Ammon's horn (tissue), 1 donor: Measurements from ENCODE around the gene IFT57.
"Not testable (repeated sequence)": the region's sequence is repeated elsewhere in the genome, so short reads cannot be mapped to it uniquely, and the experiment has no call there.

ENCODE experiments used
- DNase-seq: peaks from one replicate; pipeline ENCODE4 v3.0.0-alpha.2; 2016; ENCODE audit warnings: low spot score

The IFT57 gene

DNA sequence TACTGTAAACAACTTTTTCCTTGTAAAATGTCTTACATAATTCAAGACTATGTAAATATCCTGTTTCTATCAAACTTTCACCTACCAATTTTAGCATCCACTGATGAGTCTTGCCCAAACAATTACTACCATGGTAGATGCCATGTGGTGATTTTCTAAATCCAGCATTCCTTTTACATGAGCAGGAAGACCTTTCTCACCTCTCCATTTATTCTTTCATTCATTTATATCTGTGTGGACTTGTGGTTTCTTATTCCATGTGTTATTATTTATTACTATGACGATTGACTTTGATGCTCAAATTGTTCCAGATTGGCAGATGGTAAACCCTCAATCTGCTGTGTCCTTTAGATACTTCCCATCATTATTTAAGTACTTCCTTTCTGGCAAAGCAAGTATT is 62.4 kb downstream of the IFT57 start:
- DNase-seq: no peak

DNA sequence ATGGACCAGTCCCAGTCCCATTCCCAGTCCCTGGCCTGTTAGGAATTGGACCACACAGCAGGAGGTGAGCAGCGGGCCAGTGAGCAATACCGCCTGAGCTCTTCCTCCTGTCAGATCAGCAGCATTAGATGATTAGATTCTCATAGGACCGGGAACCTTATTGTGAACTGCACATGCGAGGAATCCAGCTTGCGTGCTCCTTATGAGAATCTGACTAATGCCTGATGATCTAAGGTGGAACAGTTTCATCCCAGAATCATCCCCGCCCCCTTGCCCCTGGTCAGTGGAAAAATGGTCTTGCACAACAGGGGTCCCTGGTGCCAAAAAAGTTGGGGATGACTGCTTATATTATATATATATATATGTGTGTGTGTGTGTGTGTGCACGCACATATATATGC is 63.1 kb downstream of the IFT57 start:
- DNase-seq: no peak

DNA sequence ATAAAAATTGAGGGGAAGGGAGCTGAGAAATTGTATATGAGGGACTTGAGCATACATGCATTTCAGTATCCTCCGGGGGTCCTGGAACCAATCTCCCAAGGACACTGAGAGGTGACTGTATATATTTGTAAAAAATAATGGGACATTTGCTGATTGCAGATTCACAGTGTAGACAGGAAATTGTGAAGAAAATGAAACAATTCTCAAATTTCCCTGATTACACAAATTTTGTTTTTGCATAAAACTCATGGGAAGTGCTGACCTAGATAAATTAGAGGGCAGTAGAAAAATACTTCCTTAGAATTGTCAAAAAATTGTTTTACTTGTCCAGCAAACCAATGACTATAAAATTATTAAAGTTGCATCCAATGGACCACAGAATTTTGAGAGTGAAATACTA is 64.0 kb downstream of the IFT57 start:
- no peak for DNase-seq

DNA sequence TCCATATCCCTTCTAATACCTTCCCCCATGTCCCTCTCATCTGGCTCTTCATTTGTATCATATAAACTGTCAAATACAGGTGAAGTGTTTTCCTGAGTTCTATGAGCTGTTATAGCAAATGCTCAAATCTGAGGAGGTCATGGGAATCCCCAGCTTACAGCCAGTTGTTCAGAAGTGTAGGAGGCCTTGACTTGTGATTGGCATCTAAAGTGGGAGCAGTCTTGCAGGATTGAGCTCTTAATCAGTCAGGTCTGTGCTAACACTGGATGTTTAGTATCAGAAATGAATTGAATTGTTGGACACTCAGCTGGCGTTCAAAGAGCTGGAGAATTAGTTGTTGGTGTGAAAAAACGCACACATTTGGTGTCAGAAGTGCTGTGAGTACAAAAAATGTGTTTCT is 65.0 kb downstream of the IFT57 start:
- no peak for DNase-seq

DNA sequence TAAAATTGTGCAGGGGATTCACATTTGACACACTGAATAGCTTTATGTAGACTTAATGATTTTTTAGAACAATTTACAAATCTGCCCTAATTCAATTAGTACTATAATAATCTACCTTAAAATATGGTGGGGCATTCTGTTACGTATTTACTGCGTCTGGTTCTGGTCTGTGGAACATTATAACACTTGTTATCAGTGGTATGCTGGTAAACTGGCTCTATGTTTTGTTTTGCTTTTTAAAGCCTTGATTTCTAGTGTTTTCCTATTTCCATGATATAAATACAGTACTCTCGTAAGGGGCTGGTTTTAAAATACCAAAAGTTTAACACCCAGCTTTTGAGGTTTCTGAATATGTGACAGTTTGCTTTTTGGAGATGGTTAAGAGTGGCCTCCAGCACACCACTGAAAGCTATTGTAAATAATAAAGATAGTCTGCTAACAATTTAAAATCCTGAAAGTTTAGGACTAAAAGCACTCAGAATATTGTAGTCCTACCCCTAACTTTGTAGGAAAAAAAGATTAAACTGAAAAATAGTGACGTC is 65.8 kb downstream of the IFT57 start:
- no peak for DNase-seq

DNA sequence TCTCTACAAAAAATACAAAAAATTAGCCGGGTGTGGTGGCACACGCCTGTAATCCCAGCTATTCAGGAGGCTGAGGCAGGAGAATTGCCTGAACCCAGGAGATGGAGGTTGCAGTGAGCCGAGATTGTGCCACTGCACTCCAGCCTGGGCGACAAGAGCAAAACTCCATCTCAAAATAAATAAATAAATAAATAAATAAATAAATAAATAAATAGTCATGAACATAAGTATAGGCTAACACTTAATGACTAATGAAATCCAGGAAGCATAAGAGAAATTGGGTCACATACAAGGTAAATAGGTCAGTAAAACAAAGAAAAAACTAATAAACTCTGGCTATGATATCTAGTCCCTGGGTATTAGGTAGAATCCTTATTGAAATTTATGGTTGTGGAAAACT is 66.6 kb downstream of the IFT57 start:
- not testable (repeated sequence) for DNase-seq

DNA sequence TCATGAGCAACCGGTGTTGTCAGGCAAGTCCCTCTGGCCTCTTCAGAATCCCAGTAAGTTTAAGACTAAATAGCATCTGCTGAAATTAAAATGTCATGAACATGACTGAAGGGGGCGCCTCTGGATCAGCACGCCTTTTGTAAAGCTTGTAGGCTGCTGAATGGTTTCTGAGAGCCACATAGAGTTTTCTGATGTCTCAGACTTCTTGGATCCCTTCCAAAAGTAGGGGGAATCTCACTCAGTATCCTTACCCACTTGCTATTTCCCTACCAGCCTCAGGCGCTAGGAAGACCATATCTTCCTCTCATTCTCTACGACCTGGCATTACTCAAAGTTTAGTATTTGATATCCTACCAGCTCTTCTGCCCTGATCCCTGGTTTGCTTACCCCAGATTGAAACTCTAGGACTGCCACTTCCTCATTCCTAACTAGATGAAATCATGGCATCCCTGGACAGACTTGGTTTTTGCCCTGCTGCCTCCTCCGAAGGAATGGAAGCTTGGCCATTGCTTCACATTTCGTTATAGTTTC is 68.7 kb downstream of the IFT57 start:
- DNase-seq: no peak

DNA sequence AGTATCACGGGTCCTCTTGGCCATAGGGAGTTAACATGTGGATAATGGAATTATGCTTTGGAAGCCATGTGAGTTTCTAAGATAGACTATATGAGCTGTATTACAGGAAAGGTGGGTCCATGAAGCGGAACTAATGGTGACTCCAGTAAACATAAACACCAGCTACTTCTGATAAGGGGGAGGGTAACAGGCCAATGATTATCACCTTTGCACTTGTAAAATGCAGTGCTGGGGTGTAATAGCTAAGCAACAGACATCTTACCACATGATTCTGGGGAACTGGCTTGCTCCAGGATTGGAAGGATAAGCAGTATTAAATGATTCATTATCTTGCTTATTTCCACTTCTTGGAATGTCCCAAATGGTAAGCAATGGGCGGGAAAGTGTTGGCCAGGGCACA is 70.0 kb downstream of the IFT57 start:
- no peak for DNase-seq

DNA sequence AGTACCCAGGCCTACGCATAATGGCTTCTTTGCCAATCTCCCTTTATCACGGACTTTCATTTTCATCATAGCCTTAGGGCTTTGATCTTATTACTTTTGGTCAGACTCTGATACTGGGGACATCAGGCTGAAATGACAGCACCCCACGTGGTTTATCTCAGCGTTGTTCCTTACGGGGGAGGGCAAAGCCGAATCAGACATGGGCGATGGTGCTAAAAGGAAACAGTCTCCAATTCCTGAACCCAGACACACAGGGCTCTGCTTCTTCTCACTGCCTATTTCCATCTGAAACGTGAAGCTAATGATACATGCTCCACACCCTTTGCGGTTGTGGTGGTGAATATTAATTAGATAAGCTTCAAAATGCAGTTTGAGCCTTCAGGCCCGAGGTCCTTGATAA is 72.0 kb downstream of the IFT57 start:
- no peak for DNase-seq

DNA sequence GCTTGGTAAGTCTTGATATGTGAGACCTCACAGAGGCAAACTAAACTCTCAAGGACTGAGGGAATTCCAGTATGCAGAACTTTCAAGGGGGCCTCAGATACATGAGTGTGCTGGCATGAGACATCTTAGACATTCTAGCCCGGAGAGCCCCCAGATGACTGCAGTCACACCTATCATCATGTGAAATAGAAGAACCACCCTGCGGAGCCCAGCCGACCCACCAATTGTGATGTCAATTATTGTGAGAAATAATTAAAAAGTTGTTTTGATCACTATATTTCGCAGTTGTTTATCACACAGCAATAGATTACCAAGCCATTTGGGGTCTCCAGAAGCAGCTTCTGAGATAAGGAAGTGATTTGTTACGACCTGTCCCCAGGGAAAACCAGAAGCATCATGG is 76.1 kb downstream of the IFT57 start:
- DNase-seq: no peak

DNA sequence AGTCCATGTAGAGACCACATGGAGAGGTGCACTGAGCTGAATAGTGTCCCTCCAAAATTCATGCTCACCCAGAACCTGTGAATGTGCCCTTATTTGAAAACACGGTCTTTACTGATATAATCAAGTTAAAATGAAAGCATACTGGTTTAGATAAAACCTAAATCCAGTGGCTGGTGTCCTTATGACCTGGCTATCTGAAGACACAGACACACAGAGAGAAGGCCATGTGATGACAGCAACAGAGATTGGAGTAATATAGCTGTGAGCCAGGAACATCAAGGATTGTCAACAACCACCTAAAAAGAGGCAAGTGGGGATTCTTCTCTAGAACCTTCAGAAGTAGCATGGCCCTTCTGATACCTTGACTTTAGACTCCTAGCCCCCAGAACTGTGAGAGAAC is 76.6 kb downstream of the IFT57 start:
- DNase-seq: no peak

DNA sequence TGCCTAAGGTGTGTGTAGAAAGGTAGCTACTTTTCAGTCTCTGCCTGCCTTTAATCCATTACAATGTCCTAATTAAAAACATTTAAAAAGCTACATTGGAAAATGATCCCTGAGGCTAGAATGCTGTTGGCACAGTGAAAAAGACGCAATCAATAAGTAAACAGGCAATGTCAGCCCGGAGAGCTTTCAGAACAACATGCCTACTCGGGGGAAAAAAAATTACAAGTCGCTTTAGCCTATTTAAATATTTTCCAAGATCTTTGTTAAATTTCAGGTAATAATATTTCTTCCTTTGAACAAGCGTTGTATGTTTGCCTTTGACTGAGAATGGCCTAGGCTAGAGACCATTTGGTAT is 84.8 kb downstream of the IFT57 start:
- no peak for DNase-seq

DNA sequence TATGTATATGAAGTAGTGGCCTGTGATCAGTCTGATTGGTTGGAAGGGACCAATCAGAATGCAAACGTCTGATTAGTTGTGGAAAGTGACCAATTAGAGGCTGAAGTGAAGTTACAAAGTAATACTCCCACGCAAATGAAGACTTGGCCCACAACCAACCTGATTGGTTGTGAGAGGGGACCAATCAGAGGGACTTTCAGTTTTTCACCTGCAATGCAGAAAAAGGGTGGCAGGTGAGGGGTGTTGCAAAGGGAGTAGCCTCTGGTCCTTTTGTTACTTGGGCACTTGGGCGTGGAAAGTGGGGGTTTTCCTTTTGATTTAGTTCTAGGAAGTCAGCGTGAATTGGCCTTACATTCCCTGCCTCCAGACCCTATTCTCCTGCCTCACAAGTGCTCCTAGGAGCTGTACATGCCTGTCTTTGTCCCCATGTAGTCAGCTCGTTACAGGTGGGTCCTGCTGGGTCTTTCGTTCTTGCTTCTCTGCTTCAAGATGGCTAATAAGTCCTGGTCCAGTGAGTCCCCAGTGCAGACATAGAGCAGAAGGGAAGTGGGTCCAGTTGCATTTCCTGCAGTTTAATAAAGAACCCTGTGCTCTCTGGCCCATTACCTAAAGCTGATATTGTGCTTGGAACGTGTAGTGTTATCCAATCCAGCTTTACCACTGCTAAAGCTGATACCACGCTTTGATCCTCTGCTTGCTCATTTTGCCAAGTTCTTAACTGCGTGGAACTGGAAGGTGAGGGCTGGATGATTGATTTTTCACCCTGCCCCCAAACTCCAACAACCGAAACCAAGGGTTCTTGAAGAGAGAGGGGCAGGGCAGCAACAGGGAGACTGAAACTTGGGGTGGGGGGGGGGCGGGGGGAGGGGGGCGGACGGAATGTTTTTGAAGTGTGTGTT is 85.4 kb downstream of the IFT57 start:
- DNase-seq: no peak

DNA sequence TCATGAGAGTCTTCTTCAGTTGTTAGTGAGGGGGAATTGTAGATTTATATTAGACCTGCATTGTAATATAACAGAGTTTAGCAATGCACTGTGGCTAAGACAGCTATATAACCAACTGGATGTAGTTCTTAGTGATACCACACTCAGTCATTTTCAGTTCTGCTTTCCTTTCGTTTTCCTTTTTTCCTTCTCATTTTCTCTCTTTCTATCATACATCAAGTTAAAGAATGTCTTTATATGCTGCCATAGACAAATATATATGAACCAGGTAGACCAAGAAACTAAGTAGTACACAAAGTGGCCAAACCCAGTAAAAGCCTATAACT is 87.7 kb downstream of the IFT57 start:
- no peak for DNase-seq

DNA sequence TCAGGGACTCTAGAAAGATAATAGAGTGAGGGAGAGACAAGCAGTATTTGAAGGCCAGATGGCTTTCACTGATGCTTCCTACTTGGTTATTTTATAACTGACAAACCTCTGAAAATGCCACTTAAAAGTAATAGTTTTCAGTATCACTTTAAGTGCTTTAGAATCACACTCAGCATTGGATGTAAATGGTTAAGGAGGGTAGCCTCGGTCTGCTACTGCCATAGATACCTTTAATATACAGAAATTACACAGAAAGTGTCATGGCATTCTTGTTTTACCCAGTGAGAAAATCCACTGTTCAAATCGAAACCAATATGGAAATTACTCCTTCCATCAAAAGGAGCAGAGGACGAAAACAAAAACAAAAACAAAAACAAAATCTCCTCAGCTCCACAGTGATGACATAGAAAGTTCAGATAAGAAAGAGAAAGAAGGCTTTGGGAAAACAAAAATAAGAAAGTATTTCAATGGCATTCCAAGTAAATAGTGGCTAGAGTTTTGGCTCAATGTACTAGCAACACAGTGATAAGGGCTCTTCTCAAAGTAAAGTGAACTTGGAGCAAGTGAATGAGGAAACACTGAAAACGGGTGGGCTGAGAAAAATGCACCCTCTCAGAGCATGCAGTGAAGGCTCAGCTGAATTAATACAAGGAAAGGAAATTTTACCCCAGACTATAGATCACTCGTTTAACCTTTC is 88.2 kb downstream of the IFT57 start:
- no peak for DNase-seq

DNA sequence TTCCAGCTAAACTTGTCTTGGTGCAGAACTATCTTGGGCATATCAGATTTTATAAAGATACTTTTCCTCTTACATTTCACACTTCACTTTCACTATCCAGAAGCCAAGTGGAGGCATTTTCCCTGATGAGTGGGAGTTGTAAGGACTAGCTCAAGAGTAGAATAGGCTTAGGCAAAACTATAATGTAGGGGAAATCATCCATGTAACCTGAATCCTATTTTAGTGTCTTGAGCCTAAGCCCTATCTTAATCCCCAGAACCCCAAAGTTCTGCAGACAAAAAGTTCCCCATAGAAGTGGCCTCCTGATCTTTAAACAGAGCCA is 89.2 kb downstream of the IFT57 start:
- DNase-seq: no peak

DNA sequence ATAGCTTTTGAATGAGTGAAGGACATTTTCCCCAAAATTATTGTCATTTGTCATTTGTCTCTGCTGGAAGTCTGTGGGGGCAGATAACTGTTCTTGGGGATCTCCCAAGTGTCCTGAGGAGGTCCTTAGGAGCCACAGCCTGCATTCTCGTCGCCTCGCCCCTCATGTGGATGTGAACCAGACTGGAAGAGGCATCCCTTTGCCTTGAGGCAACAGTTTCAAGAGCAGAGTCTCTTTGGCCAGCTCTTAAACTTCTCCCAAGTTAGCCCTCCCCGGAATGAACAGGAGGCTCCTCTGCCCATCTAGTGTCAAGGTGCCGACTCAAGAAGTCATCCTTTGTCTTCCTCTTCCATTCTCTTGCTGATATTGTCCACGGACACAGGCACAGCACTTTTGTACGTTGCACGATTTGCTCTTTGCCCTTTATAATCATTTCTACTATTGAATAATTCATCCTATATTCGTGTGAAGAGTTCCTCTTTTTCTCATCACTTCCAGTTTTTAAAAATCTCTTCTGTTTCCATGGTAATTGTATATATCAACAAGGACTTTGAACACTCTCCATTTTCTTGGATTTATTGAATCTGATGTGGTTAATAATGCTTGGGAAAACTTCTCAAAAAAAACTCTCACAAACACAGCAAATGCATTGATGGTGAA is 90.6 kb downstream of the IFT57 start:
- no peak for DNase-seq

DNA sequence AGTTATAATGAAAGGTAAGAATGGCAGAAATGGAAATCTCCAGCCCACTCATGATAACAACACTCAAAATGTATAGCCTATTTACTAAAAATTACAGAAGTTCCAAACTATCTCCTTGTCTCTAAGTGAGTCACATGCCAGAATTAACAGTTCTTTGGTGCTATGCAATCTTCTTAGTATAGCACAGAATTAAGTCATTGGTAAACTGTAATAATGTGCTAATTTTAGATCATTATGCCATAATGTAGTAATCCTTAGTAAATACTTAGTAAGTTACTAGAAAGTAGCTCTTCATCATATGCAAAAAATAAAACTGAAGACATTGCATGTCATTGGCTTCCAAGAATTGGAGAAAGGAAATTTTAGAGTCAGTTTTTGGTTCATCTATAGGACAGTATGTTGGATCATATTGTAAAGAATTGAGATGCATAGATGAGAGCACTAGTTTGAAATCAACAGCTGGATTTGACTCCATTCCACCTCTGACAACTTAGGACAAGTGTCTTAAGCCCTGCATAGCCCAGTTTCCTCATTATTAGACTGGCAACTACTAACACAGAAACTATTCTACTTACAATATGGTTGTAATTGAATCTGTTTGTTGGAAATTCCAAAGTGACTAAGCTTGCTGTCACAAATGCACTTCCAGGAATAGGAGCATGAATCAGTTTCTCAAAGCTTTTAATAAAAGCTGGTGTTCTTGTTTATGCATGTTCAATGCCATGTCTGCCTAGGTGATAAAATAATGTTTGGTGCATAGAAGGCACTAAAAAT is 91.3 kb downstream of the IFT57 start:
- DNase-seq: no peak

DNA sequence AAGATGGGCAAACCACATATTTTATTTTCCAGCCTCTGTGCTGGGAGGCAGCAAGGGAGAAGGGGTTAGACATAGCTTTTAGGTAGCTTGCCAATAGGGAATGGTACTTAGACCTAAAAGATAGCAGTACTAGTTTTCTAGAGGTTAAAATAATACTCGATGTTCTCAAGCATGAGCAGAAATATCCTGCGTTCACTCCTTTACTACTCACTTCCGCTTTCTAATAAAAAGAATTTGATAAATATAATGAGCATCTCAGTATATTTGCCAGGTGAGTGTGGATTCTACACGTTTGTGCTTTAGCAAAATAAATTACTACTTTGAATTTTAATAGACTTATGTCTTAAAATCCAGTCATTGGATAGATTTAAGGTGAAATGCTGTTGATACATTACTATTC is 92.0 kb downstream of the IFT57 start:
- DNase-seq: no peak

DNA sequence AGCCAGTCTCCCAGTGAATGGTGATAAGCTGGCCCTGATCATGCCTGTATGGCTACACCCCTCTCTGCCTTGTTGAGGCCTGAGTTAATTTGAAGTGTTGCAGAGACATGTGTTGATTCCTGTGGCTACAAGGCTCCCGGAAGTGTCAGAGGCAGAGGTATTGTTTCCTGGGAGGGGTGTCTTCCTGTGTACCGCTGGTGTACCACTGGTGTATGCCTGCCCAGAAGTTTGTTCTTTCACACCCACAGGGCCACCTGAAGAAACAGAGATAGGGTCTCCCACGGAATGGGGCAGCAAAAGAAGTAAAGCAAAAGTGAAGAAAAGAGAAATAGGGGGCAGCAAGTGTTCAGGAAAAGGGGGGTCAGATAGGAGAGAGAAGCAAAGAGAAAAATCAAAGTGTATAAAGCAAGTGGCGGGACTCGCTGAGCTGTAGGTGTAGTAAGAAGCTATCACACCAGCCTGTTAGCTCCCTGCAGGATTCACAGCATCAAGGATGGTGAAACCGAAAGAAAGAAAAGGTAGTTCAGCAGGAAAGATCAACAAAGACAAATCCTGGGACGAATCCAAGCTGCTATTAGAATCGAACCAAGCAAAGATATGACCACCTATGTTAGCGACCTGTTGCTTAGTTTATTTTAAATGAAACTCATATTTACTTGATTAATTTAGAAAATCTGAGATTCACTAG is 94.8 kb downstream of the IFT57 start:
- DNase-seq: no peak

DNA sequence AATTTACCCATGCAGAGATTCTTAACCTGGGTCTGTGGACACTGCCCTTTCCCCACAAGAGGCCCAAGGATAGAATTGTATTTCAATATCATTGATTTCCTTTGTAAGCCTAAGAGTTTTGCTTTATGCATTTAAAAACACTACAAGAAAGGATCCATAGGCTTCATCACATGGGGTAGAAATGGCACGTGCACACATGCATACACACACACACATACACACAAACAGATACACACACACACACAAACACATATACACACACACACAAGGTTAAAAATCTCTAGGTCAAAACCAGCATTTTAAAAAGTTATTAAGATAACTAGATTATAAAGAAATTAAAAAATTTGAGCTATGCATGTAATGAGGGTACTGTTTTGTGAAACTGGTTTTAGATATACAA is 95.9 kb downstream of the IFT57 start:
- DNase-seq: no peak
